ENCODE results near the gene F10.

The F10 gene

DNA sequence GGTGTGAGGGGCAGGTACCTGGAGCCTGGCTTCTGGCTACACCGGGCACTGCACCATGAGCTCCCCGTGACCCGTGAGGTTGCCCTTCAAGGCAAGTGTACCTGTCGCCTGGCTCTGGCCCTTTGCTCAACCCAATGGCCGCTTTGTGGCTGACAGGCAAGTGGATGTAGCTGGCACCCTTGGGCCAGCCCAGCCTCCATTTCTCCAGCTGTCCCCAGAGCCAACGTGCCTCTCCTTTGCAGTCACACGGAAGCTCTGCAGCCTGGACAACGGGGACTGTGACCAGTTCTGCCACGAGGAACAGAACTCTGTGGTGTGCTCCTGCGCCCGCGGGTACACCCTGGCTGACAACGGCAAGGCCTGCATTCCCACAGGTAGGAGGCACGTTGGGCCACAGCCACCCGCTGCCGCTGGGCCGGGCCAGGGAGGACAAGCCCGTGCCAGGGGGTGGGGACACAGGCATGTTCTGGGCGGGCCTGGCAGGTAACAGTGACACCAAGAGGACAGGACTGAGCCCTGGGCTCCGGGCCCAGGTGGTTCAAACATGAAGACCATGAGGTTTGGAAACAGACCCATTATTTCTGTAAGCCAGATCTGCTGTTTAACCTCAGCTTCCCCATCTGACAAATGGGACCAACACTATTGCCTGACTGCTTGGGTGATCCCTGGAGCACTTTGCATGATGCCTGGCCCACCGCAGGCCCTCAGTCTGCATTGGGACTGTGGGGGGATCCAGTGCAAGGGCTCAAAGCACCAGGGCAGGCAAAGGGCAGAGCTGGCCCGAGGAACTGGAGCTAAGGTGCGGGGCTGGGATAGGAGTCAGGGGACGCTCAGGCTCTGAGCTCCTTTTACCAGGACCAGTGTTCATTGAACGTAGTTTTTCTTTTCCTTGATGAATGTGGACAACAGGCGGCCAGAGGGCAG is 18.3 kb downstream of the F10 start:
- DNase-seq: no peak

DNA sequence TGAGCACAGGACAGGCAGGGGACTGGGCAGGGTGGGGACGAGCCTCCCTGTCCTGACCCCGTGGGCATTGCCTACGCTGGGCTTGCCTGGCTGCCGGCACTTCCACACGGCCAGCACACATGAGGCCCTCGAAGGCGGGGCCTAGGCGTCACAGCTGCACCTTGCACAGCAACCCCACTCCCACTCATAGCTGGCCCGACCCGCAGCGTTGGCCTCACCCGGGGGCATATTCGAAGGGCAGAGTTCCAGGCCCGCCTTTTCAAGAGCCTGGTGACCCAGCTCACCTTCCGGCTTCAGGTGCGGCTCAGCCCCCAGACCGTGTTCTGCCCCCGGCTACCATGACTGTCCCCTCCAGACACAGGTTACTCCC is 19.0 kb downstream of the F10 start:
- no peak for DNase-seq

DNA sequence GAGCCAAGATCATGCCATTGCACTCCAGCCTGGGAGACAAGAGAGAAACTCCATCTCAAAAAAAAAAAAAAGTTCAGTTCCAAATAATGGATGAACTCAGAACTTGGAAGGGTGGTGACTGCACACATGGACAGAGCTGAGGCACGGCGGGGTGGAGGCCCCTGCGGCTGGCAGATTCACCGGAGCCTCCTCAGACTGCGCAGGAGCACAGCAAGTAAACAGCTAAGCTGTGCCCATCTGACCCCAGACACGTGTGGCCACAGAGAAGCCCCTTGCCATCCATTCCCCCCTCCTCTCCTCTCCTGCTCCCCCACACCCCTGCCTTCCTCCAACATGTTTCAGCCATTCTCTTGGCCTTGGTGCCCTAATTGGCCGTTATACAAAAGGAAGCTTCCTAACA is 20.3 kb downstream of the F10 start:
- DNase-seq: peak; percentile 46

DNA sequence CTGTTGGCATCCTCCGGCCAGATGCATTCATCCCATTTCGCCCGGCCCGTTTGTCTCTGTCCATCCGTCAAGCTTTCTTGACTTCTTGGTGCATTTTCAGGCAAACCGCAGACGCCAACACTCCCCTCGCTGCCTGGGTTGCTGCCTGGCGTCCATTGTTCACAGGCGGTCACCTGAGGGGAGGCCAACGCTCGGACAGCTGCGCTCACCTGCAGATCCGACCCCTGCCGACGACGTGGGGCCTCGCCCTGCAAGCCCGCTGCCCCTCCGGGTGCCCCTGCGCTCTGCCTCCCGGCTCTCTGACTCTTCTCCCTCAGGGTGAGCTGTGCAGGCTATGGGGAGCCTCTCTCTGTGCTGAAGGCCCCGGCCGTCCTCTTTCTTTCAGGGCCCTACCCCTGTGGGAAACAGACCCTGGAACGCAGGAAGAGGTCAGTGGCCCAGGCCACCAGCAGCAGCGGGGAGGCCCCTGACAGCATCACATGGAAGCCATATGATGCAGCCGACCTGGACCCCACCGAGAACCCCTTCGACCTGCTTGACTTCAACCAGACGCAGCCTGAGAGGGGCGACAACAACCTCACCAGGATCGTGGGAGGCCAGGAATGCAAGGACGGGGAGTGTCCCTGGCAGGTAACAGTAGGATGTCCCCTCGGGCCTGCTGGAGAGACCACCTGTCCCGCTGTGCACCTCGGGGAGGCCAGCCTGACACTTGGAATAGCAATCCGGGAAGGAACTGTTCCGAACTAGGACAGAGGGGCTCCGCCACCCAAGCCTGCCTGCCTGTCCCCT is 21.1 kb downstream of the F10 start:
- DNase-seq: no peak

DNA sequence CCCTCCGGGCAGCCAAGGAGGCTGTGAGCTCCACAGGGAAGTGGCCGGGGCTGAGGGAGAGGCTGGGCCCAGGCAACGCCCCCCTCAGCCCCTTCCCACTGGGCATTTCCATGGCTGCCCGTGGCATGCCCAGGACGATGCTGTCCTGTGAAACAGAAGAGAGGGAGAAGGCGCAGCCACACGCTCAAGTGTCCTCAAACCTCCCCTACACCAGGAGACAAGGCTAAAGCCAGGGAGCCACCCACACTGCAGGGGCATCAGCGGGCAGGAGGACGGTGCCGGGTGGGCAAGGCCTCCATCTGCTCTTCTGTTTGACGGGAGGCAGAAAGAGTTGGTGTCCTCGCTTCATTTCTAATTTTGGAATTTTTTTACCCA is 21.6 kb downstream of the F10 start:
- no peak for DNase-seq

DNA sequence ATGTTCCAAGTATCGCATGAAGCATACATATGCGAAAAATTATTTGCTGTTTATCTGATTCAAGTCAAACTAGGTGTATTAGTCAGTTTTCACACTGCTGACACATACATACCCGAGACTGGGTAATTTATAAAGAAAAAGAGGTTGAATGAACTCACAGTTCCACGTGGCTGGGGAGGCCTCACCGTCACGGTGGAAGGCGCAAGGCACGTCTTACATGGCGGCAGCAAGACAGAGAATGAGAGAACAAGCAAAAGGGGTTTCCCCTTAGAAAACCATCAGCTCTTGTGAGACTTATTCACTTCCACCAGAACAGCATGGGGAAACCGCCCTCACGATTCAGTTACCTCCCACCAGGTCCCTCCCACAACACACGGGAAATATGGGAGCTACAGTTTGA is 22.9 kb downstream of the F10 start:
- DNase-seq: no peak

DNA sequence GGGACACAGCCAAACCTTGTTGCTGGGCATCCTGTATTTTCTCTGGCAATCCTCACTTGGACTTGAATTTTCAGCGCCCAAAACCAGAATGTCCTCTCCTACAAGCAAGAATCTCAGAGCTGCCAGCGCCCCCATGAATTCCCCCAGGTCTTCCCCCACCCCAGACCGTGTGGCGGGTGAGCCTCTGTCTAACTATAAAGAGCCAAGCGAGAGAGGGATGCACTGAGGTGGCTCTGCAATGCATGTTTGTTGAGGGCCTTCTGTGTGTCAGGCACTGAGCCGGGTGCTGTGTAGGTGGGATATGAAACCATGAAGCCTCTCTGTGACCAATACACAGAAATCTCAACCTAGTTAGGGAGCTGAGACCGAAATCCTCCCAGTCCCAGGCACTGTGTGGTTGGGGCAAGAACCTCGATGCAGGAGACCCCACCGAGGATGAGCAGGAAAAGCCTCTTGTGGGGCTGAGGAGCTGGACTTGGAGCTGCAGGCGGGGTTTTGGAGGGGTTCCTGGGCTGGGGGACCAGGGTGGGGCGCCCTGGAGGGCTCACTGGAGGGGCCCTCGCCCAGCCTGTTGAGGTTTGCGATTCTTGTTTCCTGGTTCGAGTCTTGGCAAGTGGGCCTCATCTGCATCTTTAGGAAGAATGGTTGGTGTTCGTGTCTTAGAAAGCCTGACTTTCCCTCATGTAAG is 23.5 kb downstream of the F10 start:
- DNase-seq: no peak

DNA sequence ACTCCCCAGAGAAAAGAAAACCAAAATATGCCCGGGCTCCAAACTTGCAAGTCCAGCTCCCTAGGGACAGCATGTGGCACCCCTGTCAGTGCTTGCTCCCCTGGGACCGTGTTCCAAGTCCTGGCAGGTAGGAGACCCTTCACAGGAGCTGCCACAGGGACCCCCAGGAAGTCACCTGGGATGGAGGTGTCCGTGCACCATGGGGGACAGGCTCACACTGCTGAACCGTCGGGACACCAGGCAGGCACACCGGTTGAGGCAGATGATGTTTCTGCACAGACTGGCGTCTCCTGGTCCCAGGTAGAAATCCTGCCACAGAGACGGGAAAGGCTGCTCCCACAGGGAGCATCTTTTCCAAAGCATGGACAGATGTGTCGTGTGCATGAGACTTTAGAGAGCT is 24.2 kb downstream of the F10 start:
- no peak for DNase-seq

DNA sequence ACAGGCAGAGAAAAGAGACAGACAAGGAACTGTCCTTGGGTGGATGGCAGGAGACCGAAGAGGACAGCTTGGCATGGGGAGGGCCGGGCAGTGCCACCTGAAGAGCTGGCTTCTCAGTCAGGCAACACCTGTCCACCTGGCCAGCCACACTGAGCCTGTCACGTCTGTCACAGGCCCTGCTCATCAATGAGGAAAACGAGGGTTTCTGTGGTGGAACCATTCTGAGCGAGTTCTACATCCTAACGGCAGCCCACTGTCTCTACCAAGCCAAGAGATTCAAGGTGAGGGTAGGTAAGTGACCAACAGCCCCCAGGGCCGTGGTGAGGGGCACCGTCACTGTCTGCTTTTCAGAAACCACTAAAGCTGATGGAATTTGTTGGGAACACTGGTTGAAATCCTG is 24.6 kb downstream of the F10 start:
- no peak for DNase-seq

DNA sequence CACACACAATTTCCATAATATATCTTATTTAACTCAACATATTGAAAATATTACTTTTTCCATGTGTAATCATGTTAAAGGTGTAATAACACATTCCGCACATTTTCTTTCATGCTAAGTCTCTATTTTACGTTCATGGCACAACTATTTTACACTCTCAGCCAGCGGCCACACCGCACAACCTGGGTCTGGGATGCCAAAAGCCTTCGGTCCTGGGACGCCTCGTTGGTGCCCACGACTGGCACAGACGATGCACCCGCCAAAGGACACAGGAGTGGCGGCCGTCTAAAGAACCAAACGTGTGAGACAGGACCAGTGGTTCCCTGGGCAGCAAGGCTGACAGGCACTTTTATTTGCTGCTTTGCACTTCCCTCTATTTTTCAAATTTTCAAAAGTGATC is 25.8 kb downstream of the F10 start:
- DNase-seq: no peak

DNA sequence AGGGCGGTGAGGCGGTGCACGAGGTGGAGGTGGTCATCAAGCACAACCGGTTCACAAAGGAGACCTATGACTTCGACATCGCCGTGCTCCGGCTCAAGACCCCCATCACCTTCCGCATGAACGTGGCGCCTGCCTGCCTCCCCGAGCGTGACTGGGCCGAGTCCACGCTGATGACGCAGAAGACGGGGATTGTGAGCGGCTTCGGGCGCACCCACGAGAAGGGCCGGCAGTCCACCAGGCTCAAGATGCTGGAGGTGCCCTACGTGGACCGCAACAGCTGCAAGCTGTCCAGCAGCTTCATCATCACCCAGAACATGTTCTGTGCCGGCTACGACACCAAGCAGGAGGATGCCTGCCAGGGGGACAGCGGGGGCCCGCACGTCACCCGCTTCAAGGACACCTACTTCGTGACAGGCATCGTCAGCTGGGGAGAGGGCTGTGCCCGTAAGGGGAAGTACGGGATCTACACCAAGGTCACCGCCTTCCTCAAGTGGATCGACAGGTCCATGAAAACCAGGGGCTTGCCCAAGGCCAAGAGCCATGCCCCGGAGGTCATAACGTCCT is 26.4 kb downstream of the F10 start:
- no peak for DNase-seq

DNA sequence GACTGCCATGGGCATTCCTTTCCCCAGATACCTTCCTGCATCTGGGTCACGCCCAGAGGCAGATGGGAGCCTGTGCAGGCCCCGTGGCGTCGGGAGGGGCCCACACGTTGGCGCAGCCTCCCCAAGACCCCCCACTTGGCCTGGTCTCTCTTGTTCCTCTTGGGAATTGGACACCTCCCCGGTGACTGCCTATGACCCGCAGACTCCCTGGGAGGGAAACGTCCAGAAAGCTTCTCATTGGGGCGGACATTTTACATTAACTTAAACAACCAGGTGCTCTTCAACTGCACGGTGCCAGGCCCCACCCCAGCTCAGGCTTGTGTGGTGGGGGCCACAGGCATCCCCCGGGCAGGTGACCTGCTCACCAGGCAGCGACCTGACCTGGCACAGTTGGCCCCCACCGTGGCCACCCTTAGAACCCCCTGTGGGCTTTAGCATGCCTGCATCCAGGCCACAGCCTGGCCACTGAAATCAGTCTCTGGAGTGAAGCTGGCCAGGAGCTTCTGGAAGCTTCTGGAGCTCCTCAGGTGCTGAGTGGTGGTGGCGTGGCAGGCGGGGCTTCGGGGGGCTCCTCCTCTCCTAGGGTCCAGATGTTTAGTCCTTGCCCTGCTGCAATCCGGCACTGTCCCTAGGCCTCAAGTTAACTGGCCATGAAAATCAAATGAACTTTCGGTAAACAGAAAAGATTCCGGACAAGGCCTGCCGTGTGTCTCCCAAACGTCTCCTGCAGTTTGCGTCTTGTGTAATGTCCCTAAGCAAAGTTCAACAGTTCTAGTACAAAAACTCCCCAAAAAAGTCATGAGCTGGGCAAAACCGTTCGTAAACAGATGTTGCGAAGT is 27.3 kb downstream of the F10 start:
- DNase-seq: no peak

DNA sequence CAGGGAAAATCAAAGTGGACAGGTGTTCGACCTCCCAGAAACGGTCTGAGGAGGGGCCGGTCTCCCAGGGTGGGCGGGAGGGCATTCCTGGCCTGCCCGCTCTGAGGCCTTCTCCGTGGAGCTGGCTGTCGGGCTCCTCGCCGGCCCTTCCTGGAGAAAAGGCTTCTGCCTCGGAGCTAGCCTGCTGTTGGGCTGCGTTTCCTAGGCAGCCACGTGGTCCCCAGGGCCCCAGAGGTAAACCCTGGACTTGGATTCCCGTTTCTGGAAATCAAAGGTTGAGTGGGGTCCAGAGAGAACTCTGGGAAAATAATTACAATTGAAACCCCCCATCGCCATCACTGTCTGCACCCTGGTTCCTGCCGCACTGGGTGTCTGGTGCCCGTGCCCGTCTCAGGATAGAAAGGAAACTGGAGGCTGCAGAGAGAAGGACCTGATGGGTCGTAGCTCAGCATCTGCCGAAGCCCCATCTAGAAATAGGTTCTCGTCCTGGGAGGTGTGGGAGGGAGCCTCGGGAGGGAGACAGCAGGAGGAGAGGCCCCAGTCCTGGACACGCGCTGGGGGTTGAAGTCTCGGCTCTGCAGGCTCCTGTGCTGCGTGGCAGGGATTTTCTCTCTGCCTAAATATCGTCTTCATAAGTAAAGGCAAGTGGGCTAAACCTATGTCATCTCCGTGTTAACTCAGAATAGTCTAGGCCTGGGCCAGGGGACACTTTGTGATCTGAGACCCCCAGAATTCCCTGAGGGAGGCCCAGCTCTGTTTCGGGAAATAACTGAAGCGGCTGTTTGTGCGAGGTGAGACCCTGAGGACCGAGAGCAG is 28.2 kb downstream of the F10 start:
- no peak for DNase-seq

DNA sequence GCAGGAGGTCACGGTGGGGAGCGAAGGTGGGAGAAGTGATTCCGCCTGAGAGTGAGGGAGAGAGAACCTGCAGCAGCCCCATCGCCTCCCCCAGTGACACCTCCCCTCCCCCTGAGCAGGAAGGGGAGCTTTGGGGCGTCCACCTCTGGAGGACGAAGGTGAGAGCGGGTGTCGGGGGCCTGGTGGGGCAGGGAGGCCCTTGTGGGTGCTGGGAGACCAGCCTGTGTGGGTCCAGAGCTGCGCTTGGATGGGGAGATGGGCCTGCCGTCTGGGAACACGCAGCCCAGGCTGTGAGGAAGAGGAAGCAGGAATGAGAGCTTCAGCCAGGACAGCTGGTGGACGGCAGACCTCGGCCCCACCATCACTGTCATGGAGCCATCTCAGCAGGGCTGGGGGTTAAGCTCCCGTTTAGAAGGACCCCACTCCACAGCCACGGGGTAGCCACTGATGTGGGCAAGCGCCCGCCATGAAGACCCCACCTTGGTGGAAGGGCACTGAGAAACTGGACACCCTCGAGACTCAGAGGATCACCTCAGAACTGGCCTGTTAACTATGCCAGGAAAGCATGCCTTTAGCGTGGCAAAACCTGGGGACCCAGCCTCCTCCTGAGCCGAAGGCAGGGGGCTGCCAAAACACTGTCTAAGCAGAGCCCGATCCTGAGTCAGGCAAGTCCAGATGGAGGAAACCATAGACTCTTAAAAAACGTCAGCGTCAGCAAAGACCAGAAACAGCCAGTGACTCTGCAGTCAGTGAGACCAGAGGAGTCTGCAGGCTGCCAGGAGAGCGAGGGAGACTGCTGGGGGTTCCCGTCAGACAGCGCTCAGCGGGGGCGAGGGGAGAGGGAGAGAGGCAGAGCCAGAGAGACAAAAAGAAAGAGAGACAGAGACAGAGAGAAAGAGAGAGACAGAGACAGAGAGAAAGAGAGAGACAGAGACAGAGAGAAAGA is 29.4 kb downstream of the F10 start:
- DNase-seq: no peak

DNA sequence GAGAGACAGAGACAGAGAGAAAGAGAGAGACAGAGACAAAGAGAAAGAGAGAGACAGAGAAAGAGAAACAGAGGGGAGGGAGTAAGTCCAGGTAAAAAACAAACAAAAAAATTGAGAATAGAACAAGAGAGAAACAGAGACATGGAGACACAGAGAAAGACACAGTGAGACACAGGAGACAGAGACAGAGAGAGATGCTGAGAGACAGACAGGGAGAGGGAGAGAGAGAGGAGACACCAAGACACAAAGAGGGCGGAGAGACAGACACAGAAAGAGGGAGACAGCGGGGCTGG is 30.0 kb downstream of the F10 start:
- DNase-seq: no peak

DNA sequence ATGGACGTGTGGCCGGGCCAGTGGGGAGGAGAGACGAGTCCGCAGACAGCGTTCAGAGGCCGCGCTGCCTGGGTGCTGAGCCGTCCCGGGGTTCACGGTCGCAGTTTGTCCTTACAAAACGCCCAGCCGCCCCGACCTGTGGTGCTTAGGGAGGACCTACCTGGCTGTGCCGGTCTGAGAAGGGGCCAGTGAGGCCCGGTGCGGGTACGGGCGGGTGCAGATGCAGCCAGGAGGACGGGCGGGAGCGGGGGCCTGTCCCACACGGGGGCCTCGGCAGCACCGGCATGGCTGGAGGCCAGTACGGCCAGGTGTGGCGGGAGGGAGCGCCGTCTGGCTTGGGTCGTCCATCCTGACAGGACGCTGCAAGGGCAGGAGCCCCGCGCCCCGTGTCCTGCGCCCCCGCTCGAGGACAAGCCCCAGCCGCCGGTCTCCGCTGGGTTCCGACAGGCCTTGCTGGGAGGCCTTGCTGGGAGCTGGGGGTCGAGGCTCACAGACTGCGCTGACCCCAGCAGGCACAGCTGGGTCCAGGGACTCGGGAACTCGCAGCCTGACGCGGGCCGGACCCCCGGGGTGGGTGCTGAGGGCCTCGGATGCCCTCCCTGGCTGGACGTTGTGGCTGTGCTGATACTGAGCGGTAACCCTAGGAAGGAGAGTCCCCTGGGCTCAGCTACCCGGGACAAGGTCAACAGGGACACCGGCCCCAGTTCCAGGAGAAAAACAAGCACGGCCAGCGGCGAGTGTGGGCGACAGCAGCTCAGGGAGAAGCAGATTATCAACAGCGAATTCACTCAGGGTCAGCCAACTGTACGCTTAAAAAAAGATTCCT is 30.6 kb downstream of the F10 start:
- peak; percentile 45 for DNase-seq

DNA sequence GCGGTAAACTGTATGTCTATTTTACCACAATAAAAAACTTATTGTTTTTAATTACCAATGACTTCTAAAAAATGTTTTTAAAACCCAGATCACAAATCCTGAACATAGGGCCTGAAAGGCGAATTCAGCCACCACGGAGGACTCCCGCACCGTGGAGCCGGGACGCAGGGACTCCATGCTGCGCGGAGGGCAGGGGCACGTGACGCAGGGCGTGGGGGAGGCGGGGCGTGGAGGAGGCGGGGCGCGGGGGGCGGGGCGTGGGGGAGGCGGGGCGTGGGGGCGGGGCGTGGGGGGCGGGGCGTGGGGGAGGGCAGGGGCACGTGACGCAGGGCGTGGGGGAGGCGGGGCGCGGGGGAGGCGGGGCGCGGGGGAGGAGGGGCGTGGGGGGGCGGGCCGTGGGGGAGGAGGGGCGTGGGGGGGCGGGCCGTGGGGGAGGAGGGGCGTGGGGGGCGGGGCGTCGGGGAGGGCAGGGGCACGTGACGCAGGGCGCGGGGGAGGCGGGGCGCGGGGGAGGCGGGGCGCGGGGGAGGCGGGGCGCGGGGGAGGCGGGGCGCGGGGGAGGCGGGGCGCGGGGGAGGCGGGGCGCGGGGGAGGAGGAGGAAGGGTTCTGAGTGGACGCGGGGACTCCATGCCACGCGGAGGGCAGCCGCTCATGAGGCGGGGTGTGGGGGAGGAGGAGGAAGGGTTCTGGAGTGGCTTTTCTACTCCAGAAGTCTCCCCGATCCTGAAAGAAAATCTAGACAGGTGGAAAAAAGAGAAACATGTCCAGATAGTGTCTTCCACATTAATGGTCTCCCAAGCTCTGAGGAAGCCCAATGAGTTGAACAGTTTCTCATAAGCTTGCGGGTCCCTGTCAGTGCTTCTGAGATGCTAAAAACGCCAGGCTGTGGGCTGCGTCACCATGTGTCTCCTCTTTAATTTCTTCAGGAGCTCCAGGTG is 31.5 kb downstream of the F10 start:
- DNase-seq: peak; percentile 87

DNA sequence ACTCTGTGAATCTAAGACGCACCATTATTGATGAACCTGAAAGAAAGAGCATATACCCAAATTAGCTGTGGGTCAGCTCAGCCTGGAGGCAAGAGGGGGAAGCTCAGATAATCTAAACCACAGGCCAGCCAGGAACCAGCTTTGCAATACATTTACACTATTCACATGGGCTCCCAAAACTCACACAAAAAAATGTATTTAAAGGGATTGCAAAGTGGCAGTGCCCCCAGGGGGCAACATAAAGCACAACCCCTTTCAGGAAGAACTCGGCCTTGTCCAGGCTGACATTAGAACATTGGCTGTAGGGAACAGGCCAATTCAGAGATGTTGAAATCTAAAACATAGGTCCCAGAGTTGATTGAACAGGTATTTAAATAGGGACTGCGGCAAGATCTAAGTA is 32.6 kb downstream of the F10 start:
- no peak for DNase-seq

Data from eye (tissue), 1 donor.